ENCODE data around the gene LRTM1.

The LRTM1 gene

GRCh38 chr3:54928046-54928770 is at the start of gene LRTM1:
LRTM1 (minus strand) TSS chr3:54928059; CDS start chr3:54927911, 148 bp downstream.
- DNase-seq, result no peak

DNA sequence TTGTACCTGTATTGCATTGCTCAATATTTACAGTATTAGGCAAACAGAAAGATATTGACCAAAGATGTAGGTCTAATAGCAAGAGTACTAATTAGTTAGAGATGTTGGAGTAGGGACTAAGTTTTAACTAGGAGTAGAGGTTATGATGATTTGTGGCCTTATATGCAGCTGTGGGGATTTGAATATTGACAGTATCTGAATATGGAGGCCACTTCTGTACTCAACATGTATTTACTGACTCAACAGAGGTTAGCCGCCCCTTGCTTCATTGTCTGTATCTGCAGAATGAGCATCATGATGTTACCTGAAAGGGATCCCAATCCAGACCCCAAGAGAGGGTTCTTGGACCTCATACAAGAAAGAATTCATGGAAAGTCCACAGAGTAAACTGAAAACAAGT is 49.6 kb upstream of the LRTM1 start:
- no peak for DNase-seq

DNA sequence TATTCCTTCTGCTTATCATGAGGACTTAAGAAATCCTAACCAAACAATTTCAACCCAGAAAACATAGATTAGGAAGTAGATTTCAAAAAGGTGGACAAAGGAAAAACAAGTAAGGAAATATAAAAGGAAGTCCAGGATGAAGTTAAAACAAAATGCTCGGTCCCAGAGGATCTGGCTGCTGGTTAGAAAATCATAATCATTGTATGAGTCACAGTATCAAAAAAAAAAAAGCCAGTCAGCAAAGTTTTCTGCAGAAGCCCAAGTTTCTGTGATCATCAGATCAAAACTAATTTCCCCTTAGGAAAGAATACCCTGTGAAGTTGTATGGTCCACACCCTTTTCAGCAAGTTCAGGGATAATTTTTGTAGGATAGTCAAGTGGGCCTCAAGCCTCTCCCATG is 43.0 kb upstream of the LRTM1 start:
- no peak for DNase-seq

- DNase-seq, result no peak
Measured at GRCh38 chr3:54969652-54970051, 41.8 kb upstream of the LRTM1 start.

- no peak for DNase-seq
Measured at GRCh38 chr3:54968546-54969172, 40.8 kb upstream of the LRTM1 start.

DNA sequence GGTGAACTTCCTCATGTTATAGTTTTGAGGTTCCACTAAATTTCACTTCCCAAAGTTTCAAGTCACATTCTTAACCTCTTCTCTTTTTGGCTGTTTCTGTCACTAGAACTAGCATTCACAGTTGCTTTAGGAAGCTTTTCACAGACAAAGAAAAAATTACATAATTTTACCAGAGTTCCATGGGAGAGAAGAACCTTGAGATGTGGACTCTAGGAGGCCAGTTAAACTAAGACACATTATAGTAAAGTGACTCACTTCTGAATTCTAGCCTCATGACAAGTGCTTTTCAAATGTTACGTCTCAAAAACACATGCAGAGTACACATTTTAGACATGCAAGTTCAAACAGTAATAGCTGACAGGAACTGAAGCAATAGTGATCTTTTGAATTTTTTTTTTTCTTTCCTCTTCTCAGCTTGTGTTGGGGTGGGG is 39.9 kb upstream of the LRTM1 start:
- no peak for DNase-seq

GRCh38 chr3:54966979-54967378 is 39.1 kb upstream of the LRTM1 start:
- DNase-seq, result no peak

GRCh38 chr3:54965746-54966145 is 37.9 kb upstream of the LRTM1 start:
- no peak for DNase-seq

- no peak for DNase-seq
Measured at GRCh38 chr3:54964081-54964480, 36.2 kb upstream of the LRTM1 start.

DNA sequence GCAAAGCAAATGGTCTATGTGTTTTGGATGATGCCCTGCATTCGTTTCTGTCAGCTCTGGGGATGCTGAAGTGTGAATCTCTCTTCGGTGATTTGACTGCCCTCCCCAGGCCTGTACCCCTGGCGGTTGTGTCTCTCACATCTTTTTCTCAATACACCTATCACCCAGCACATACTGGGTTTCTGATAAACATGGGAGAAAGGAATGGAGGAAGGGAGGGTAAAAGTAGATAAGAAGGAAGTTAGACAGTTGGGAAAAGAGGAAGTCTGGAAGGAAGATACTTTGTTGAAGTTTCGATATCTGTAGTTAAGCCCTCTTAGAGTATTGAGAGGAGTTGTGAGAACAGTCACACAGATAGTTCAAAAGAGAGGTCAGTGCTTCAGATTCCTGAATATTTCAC is 35.8 kb upstream of the LRTM1 start:
- no peak for DNase-seq

DNA sequence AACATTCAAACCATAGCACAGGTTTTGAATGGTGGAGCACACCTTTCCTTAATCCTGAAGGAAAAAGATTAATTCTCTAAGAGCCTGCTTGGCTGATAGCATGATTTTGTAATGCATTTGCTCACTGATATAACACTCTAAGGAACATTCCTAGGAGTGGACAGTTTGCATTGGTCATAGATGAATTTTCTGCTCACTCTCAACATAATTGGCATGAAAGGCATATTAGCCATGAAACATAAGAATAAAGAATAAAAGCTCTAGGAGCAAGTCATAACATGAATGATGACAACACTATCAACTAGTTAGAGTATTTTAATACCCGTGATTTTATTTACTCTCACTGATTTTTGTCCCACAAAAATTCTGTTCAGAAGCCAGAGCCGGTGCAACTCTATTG is 34.3 kb upstream of the LRTM1 start:
- DNase-seq, result no peak

DNA sequence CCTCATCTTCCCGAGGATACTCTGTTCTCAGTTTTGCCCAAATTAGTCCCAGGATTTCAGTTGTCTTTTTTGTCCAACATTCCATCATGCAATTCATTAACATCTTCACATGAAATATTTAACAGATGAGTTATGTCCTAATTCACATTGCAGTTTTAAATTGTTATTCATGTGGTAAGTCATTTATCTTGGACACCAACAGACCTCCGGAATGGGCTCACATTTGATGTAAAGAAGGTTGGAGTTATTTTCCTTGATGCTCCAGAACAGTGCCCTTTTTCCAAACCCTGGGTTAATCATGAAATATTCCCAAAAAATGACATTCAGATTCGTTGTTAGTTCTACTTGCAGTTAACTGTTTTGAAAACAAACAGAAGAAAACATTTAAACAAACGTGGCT is 32.8 kb upstream of the LRTM1 start:
- no peak for DNase-seq

- no peak for DNase-seq
Measured at GRCh38 chr3:54960082-54960481, 32.2 kb upstream of the LRTM1 start.

DNA sequence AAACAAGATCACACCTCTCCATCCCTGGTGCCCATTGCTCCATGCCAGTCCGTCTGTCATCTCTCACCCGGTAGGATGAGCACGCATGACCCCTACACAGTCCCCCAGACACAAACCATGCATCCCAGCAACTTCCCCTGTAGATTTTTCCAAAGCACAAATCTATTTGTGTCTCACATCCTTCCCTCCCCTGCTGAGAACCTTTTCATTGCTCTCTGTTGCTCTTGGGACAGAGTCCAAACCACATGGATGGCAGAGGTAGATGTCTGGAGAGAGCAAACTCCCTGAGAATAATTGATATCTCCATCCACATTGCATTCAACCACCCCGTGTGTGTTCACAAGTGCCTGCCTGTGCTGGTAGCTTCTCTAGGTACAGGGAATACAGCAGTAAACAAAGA is 29.9 kb upstream of the LRTM1 start:
- no peak for DNase-seq

DNA sequence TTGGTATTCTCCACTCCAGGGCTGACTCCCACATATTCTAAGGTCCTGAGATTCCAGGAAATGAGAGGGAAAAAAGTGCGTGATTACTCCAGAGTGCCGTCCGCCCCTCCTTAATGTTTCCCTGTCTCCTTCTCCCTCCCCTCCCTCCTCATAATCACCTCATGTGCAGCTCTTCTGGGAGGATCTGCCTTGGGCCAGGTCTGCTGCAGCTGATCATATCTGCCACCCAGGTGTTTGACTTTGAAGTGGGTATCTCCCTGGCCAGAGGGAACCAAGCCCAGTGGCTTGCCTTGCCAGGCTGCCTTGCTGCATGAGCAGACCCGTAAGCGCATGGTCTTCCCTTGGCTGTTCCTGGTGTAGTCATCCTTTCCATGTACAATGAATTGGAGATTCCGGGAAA is 28.1 kb upstream of the LRTM1 start:
- DNase-seq, result no peak

DNA sequence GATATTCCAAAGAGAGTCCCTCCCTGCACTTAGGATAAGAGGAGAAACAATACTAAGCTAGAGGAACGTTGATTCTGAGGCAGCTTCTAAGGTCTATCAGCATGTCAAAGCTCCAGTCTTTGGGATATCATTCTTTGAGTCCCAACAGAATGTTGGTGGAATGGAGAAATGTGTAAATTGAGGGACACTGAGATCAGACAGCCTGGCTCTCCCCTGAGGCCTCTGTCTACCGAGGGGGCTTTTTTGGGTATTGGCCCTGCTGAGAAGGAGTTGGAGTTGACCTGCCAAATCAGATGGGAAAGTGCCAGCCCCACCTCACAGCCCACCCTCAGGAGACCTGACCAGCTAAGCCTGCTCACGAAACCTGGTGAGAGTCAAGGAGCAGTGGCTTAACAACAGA is 27.6 kb upstream of the LRTM1 start:
- no peak for DNase-seq

DNA sequence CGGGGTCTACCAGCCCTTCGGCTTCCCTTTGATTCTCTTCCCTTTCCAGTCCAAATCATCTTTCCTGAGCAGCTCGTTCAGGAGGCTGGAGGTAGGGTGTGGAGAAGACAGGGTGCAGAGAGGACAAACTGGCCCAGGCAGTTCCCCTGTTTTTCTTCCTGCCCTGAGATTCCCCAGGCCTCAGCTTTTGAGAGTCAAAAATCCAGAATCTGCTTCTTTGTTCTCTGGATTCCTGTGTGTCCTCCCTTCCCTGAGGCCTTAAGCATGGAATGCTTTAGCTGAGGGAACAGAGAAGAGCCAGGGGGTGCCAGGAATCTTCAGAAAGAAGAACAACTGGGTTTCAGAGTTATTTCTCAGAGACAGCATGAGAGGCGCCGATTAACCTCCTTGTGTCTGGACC is 26.7 kb upstream of the LRTM1 start:
- DNase-seq, result no peak

- DNase-seq, result no peak
Measured at GRCh38 chr3:54954022-54954421, 26.2 kb upstream of the LRTM1 start.

DNA sequence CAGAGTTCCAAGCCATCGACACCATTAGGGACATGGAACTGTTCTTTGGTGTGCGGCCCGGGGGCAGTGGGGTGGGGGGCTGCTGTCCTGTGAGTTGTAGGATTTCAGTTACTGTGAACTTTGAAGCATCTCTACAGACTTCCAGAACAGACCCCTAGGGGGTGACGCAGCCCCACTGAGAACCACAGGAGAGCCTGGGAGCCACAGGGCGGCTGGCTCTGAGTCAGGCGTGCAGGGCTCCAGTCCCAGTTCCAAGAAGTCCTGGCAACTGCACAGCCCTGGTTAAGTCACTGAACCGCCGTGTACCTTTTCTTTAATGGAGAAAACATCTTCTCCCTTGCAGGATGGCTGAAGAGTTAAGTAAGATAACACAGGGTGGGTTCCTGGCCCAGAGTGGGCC is 23.5 kb upstream of the LRTM1 start:
- DNase-seq, result no peak

DNA sequence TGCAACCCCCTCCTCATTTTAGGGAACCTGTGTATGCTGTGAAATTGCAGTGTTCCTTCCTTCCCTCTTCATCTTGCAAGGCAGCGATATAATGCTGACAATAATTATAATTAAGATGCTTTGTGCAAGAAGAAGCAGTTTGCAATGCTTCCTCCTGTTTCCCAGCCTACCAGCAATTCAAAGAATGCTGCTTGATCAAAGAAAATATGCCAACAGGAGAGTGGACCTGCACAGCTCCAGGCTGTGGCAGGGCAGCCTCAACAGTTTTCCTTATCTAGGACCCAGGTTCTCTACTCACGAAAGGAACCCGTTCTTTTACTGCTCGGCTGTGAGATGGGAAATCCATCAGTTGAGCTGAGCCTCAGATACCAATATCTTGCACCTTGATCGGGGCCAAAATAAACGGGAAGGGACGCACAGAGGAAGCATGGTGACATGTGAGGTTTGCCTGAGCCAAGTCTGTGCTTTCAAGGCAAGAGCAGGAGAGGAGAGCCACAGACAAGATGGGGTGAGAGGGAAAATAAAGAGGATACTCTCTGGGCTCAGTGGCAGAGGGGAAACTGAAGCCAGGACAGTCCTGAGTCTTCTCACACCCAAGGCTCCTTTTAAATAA is 22.6 kb upstream of the LRTM1 start:
- no peak for DNase-seq

- DNase-seq, result no peak
Measured at GRCh38 chr3:54949491-54950044, 21.7 kb upstream of the LRTM1 start.

DNA sequence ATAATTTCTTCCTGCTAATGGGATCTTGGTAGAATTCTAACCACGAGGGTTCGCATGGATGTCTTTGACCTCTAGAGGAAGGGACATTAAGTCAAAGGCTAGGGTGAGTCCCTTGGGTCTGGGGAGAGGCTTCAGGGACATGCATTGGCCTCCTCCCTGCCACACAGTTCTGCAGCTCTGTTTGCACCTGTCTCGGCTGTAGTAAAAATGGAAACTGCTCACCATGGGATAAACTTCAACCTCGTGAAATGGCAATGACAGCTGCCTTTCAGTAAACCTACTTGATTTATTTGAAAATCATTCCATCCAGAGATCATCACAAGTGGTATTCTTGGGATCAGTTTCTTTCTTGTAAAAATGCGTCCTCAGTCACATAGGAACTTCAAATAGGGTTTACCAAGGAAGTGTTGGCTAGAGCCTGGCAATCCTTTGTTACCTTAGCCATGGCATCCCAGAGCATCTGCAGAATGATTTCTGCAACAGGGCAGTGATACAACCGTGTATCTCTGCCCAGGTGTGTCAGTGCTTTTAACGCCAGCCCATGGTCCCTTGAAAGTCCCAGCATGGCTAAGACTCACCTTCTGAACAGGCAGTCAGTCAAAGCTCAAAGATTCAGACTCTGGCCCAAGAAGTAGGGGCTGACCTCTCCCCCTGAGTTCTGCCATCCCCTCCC is 14.0 kb upstream of the LRTM1 start:
- DNase-seq, result no peak

DNA sequence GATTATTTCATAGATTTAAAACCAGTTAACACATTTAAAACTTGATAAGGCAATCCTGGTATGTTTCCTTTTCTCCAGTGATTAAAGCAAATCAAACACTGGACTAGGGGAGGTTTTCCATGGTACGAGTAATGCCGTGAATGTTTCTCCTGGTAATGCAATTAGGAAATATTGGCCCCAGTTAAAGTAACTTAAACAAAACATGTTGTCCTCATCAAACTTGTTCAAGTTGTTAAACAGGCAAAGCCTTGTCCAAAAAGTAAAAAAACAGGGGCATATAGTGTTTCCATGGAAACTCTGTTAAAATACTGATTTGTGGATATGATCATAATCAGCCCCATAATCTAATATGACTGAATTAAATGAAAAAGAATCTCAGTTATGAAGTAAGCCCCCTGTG is 13.1 kb upstream of the LRTM1 start:
- DNase-seq, result no peak

All from stimulated activated CD4-positive, alpha-beta T cell treated with anti-CD3 and anti-CD28 coated beads, Interleukin-2, amount 100 ng/mL, for 24 hours (primary cell).